Measurements from ENCODE around the gene RBMXL3. TPM values are rescaled to one million over a fixed set of nuclear protein-coding genes. Genes with fewer than 3 reads are reported as not detected.
"Not testable (repeated sequence)": the region's sequence is repeated elsewhere in the genome, so short reads cannot be mapped to it uniquely, and the experiment has no call there.

Gene RBMXL3
- total RNA-seq, 2 donors from 2014 or later: not detected

GRCh38 chrX:115191490-115192243, 2.5 kb downstream of the RBMXL3 start:
- DNase-seq (ENCODE audit: low spot score): no peak
- no peak for TF ChIP-seq CTCF (IDR thresholded peaks at IDR 0.05)
- H3K4me3 ChIP-seq: no peak overlapping the region
- H3K27ac ChIP-seq: no peak overlapping the region
- H3K9me3 ChIP-seq: no peaks in the 10 kb centered on the region
- no peak for ATAC-seq (ENCODE audit: insufficient number of reproducible peaks, low FRiP score, low read depth)
- H3K4me1 ChIP-seq (ENCODE audit: control insufficient read depth in 1 of 2, low read depth in 2 of 2): peaks cover 0 to 11% of the 10 kb centered on the region in 2 donors
- H3K36me3 ChIP-seq: no peaks in the 10 kb centered on the region
- H3K27me3 ChIP-seq (replicated peaks; ENCODE audit: insufficient read depth): no peaks in the 10 kb centered on the region

GRCh38 chrX:115192244-115192700, 3.1 kb downstream of the RBMXL3 start:
- DNase-seq (ENCODE audit: low spot score) (no peak), ATAC-seq (ENCODE audit: insufficient number of reproducible peaks, low FRiP score, low read depth) (no peak)
- Histone ChIP-seq H3K27me3 (replicated peaks; ENCODE audit: insufficient read depth) (no peaks in the 10 kb centered on the region), H3K9me3 (no peaks in the 10 kb centered on the region), H3K27ac (no peak overlapping the region), H3K36me3 (no peaks in the 10 kb centered on the region), H3K4me1 (ENCODE audit: control insufficient read depth in 1 of 2, low read depth in 2 of 2) (peaks cover 0 to 11% of the 10 kb centered on the region in 2 donors), H3K4me3 (no peak overlapping the region)
- TF ChIP-seq CTCF (IDR thresholded peaks at IDR 0.05): no peak

- no peak for TF ChIP-seq CTCF (IDR thresholded peaks at IDR 0.05)
- Histone ChIP-seq H3K36me3 (no peaks in the 10 kb centered on the region), H3K4me3 (no peak overlapping the region), H3K9me3 (no peaks in the 10 kb centered on the region), H3K27me3 (replicated peaks; ENCODE audit: insufficient read depth) (no peaks in the 10 kb centered on the region), H3K27ac (no peak overlapping the region), H3K4me1 (ENCODE audit: control insufficient read depth in 1 of 2, low read depth in 2 of 2) (no peaks in the 10 kb centered on the region)
- DNase-seq (ENCODE audit: low spot score) (no peak), ATAC-seq (ENCODE audit: insufficient number of reproducible peaks, low FRiP score, low read depth) (no peak)
Observed at GRCh38 chrX:115204040-115204439, 14.8 kb downstream of the RBMXL3 start.

- H3K4me1 ChIP-seq (ENCODE audit: control insufficient read depth in 1 of 2, low read depth in 2 of 2); H3K36me3 ChIP-seq; H3K9me3 ChIP-seq; ATAC-seq (ENCODE audit: insufficient number of reproducible peaks, low FRiP score, low read depth); H3K27ac ChIP-seq; DNase-seq (ENCODE audit: low spot score); H3K4me3 ChIP-seq; H3K27me3 ChIP-seq (replicated peaks; ENCODE audit: insufficient read depth): not testable (repeated sequence)
Observed at GRCh38 chrX:115209547-115209946, 20.3 kb downstream of the RBMXL3 start.

- no peaks in the 10 kb centered on the region for H3K36me3 ChIP-seq
- H3K27ac ChIP-seq: no peak overlapping the region
- H3K9me3 ChIP-seq: no peaks in the 10 kb centered on the region
- H3K27me3 ChIP-seq (replicated peaks; ENCODE audit: insufficient read depth): no peaks in the 10 kb centered on the region
- no peak overlapping the region for H3K4me3 ChIP-seq
- H3K4me1 ChIP-seq (ENCODE audit: control insufficient read depth in 1 of 2, low read depth in 2 of 2): no peaks in the 10 kb centered on the region
- no peak for DNase-seq (ENCODE audit: low spot score)
- no peak for ATAC-seq (ENCODE audit: insufficient number of reproducible peaks, low FRiP score, low read depth)
- no peak for TF ChIP-seq CTCF (IDR thresholded peaks at IDR 0.05)
Observed at GRCh38 chrX:115214151-115214550, 24.9 kb downstream of the RBMXL3 start.

GRCh38 chrX:115214605-115215004, 25.4 kb downstream of the RBMXL3 start:
- DNase-seq (ENCODE audit: low spot score) (no peak), ATAC-seq (ENCODE audit: insufficient number of reproducible peaks, low FRiP score, low read depth) (no peak)
- no peaks in the 10 kb centered on the region for H3K36me3 ChIP-seq
- H3K4me3 ChIP-seq: no peak overlapping the region
- H3K4me1 ChIP-seq (ENCODE audit: control insufficient read depth in 1 of 2, low read depth in 2 of 2): no peaks in the 10 kb centered on the region
- no peak for TF ChIP-seq CTCF (IDR thresholded peaks at IDR 0.05)
- H3K27ac ChIP-seq: no peak overlapping the region
- H3K27me3 ChIP-seq (replicated peaks; ENCODE audit: insufficient read depth): no peaks in the 10 kb centered on the region
- H3K9me3 ChIP-seq: no peaks in the 10 kb centered on the region

- H3K9me3 ChIP-seq, H3K27ac ChIP-seq: not testable (repeated sequence)
Observed at GRCh38 chrX:115217346-115217745, 28.1 kb downstream of the RBMXL3 start.

More at GRCh38 chrX:115217346-115217745, 28.1 kb downstream of the RBMXL3 start:
- not testable (repeated sequence) for H3K4me3 ChIP-seq; H3K4me1 ChIP-seq (ENCODE audit: control insufficient read depth in 1 of 2, low read depth in 2 of 2); H3K27me3 ChIP-seq (replicated peaks; ENCODE audit: insufficient read depth); ATAC-seq (ENCODE audit: insufficient number of reproducible peaks, low FRiP score, low read depth); H3K36me3 ChIP-seq; DNase-seq (ENCODE audit: low spot score)

All from thoracic aorta (tissue), 2 donors.